ENCODE results near the gene ATAD3B.
"Not testable (repeated sequence)": the region's sequence is repeated elsewhere in the genome, so short reads cannot be mapped to it uniquely, and the experiment has no call there.

Gene ATAD3B

GRCh38 chr1:1433804-1434130 is 37.8 kb upstream of the ATAD3B start:
- DNase-seq (ENCODE audit: low read depth in 2 of 2): peak; percentile 10 to 25

GRCh38 chr1:1434131-1434823 is 37.3 kb upstream of the ATAD3B start:
- no peak for DNase-seq (ENCODE audit: low read depth in 2 of 2)

GRCh38 chr1:1434824-1435105 is 36.8 kb upstream of the ATAD3B start:
- no peak for DNase-seq (ENCODE audit: low read depth in 2 of 2)

- DNase-seq (ENCODE audit: low read depth in 2 of 2): peak; percentile 15 to 42
Measured at GRCh38 chr1:1435106-1435903, 36.3 kb upstream of the ATAD3B start, which contains the start of gene VWA1. Gene VWA1 (plus strand): TSS chr1:1435690. CDS start chr1:1435749, 59 bp downstream.

GRCh38 chr1:1435911-1436629 is 35.5 kb upstream of the ATAD3B start:
- no peak for DNase-seq (ENCODE audit: low read depth in 2 of 2)

GRCh38 chr1:1436630-1437032 is 34.9 kb upstream of the ATAD3B start:
- no peak for DNase-seq (ENCODE audit: low read depth in 2 of 2)

- DNase-seq (ENCODE audit: low read depth in 2 of 2): no peak
Measured at GRCh38 chr1:1437033-1437903, 34.3 kb upstream of the ATAD3B start.

- DNase-seq (ENCODE audit: low read depth in 2 of 2): no peak
Measured at GRCh38 chr1:1437904-1438376, 33.6 kb upstream of the ATAD3B start.

- DNase-seq (ENCODE audit: low read depth in 2 of 2): no peak
Measured at GRCh38 chr1:1438531-1439381, 32.8 kb upstream of the ATAD3B start.

- no peak for DNase-seq (ENCODE audit: low read depth in 2 of 2)
Measured at GRCh38 chr1:1439546-1440261, 31.9 kb upstream of the ATAD3B start.

GRCh38 chr1:1440262-1441001 is 31.1 kb upstream of the ATAD3B start:
- no peak for DNase-seq (ENCODE audit: low read depth in 2 of 2)

- peak in 1 of 2 donors; percentile 28 for DNase-seq (ENCODE audit: low read depth in 2 of 2)
Measured at GRCh38 chr1:1441002-1441888, 30.3 kb upstream of the ATAD3B start.

GRCh38 chr1:1442069-1442770 is 29.3 kb upstream of the ATAD3B start:
- DNase-seq (ENCODE audit: low read depth in 2 of 2): no peak

GRCh38 chr1:1446631-1447030 is 24.9 kb upstream of the ATAD3B start:
- not testable (repeated sequence) for DNase-seq (ENCODE audit: low read depth in 2 of 2)

- no peak for DNase-seq (ENCODE audit: low read depth in 2 of 2)
Measured at GRCh38 chr1:1449099-1449739, 22.3 kb upstream of the ATAD3B start, which contains the start of gene ATAD3C. Gene ATAD3C (plus strand): TSS chr1:1449689. CDS start chr1:1450684, 995 bp downstream.

- not testable (repeated sequence) for DNase-seq (ENCODE audit: low read depth in 2 of 2)
Measured at GRCh38 chr1:1450616-1451015, 20.9 kb upstream of the ATAD3B start.
